ENCODE data around the gene GPC1.

GRCh38 chr2:240402566-240403272, 32.7 kb upstream of the GPC1 start:
- TF ChIP-seq EZH2 (IDR thresholded peaks at IDR 0.05; ENCODE audit: low read length, missing control alignments) (no peak), CTCF (conservative IDR thresholded peaks at IDR 0.05 in 1 of 2, IDR thresholded peaks at IDR 0.05 in 1 of 2; ENCODE audit: low read depth in 1 of 2, low read length in 2 of 2) (no peak)

All from fibroblast of lung (primary cell).